Measurements from ENCODE around the gene NLRP9. TPM values are rescaled to one million over a fixed set of nuclear protein-coding genes. Genes with fewer than 3 reads are reported as not detected.

The NLRP9 gene
- total and polyA plus RNA-seq, 2 of the 8 experiments (the other 6 are each of a cell fraction or from before 2014, with no cell fraction given): not detected

GRCh38 chr19:55720214-55720746, 17.9 kb downstream of the NLRP9 start:
- H2BK120ac ChIP-seq (replicated peaks; ENCODE audit: low read depth, low read length): no peak overlapping the region
- H4K8ac ChIP-seq (ENCODE audit: extremely low read depth, insufficient read depth, low read length): no peak overlapping the region
- H3K79me1 ChIP-seq (ENCODE audit: low read depth, low read length): no peaks in the 10 kb centered on the region
- CTCF ChIA-PET (ENCODE audit: partially characterized antibody): no interaction called here
- no peak overlapping the region for H2BK15ac ChIP-seq (ENCODE audit: low read length)
- no peak overlapping the region for H3K27ac ChIP-seq (ENCODE audit: low read depth, low read length)
- WGBS, 2 experiments (ENCODE audit: extremely low coverage in 1 of 2, insufficient coverage in 1 of 2, insufficient read length in 1 of 2, insufficient replicate concordance in 2 of 2, low coverage in 1 of 2, low lambda C conversion rate in 2 of 2, missing lambda C conversion rate in 1 of 2): 70% methylated on average over 5 of the region's 5 CpGs; no CpG with 5 or more reads in 1 of the 2 experiments
- H4K5ac ChIP-seq (ENCODE audit: insufficient read length, low read depth, low read length): no peak overlapping the region
- no peak for TF ChIP-seq JUND (IDR thresholded peaks at IDR 0.05; ENCODE audit: low read length)
- H3K14ac ChIP-seq (ENCODE audit: insufficient read length): no peak overlapping the region
- POLR2A ChIA-PET (ENCODE audit: partially characterized antibody): no interaction called here
- H3K9ac ChIP-seq (replicated peaks in 1 of 4; ENCODE audit: extremely low read depth in 1 of 4, low read depth in 3 of 4, low read length in 3 of 4): no peak overlapping the region
- no peaks in the 10 kb centered on the region for H3K23me2 ChIP-seq (ENCODE audit: low read depth, low read length)
- H3K18ac ChIP-seq (ENCODE audit: extremely low read depth, low read length): no peak overlapping the region
- no peak overlapping the region for H2BK20ac ChIP-seq (ENCODE audit: low read length)
- no peaks in the 10 kb centered on the region for H4K20me1 ChIP-seq (replicated peaks in 1 of 2; ENCODE audit: control insufficient read depth in 1 of 2, insufficient read depth in 2 of 2, low read length in 2 of 2)
- H3K27me3 ChIP-seq (replicated peaks in 1 of 4; ENCODE audit: control insufficient read depth in 3 of 4, extremely low read depth in 1 of 4, insufficient read depth in 3 of 4, low read length in 3 of 4): no peaks in the 10 kb centered on the region
- peaks cover 30 to 82% of the 10 kb centered on the region in 2 experiments for H3K9me3 ChIP-seq (ENCODE audit: insufficient read depth in 2 of 2, low read depth in 1 of 2, low read length in 1 of 2)
- H3K4me3 ChIP-seq (ENCODE audit: extremely low read depth in 1 of 4, insufficient read depth in 2 of 4, low read depth in 3 of 4, low read length in 4 of 4): no peak overlapping the region
- H3K79me2 ChIP-seq (ENCODE audit: control insufficient read depth in 1 of 2, insufficient read depth in 2 of 2, low read length in 2 of 2): no peaks in the 10 kb centered on the region
- H3K4ac ChIP-seq (replicated peaks; ENCODE audit: insufficient read length, low read depth, low read length): no peak overlapping the region
- no peaks in the 10 kb centered on the region for H3K36me3 ChIP-seq (ENCODE audit: control insufficient read depth in 2 of 4, insufficient read depth in 4 of 4, low read length in 3 of 4)
- no peak overlapping the region for H2AFZ ChIP-seq (ENCODE audit: low read length)
- no peak overlapping the region for H2BK5ac ChIP-seq (ENCODE audit: low read depth, low read length)
- no peak overlapping the region for H3K4me2 ChIP-seq (ENCODE audit: insufficient read depth in 1 of 2, low read depth in 2 of 2, low read length in 2 of 2)
- H3K23ac ChIP-seq (ENCODE audit: insufficient read length): no peak overlapping the region
- DNase-seq (ENCODE audit: low read depth in 1 of 2, low spot score in 2 of 2): no peak
- H3K4me1 ChIP-seq (replicated peaks in 1 of 4; ENCODE audit: control insufficient read depth in 3 of 4, insufficient read depth in 4 of 4, low read length in 3 of 4): no peaks in the 10 kb centered on the region
- no peak for FAIRE-seq
- H2AK5ac ChIP-seq (ENCODE audit: low read depth, low read length): no peak overlapping the region
- H2BK12ac ChIP-seq (ENCODE audit: low read depth, low read length): no peak overlapping the region
- H4K91ac ChIP-seq (replicated peaks; ENCODE audit: insufficient read length, low read length): no peak overlapping the region
- no peak overlapping the region for H3K56ac ChIP-seq (replicated peaks; ENCODE audit: insufficient read length, low read depth, low read length)

Measured in H1 (cell line).